SH-SY5Y (cell line): ENCODE results near the gene SPCS1.

ENCODE experiments used
- GATA2 ChIP-seq: IDR thresholded peaks from 2 replicates; pipeline ENCODE4 v1.6.1; 2011; ENCODE audit warnings: mild to moderate bottlenecking, low read depth, low read length
- GATA3 ChIP-seq: IDR thresholded peaks from 2 replicates; pipeline ENCODE4 v1.6.1; 2011; ENCODE audit warnings: low read depth, mild to moderate bottlenecking, low read length, moderate library complexity

- TF ChIP-seq GATA3 (no peak), GATA2 (no peak)
Observed at GRCh38 chr3:52730681-52731080, 24.8 kb downstream of the SPCS1 start.
